ENCODE results near the gene HCFC1. TPM values are rescaled to one million over a fixed set of nuclear protein-coding genes. Genes with fewer than 3 reads are reported as not detected.

Gene HCFC1
- polyA plus RNA-seq, 2 of the 4 experiments (the other 2 are of a cell fraction), result 4.4 to 33.3 TPM

GRCh38 chrX:153897899-153898298 is 73.7 kb downstream of the HCFC1 start:
- DNase-seq (ENCODE audit: low read depth in 1 of 2, low spot score in 1 of 2) (no peak), ATAC-seq (no peak), FAIRE-seq (no peak)
- H3K4me2 ChIP-seq, result no peak overlapping the region
- POLR2A ChIA-PET, result no interaction called here
- CTCF ChIA-PET, result interaction anchor here (0.6 to 1.0 kb wide), 2 partner anchors 10 to 134 kb away, joined by 3 to 5 read pairs; no protein-coding TSS in a partner anchor
- H3K9me3 ChIP-seq, result no peaks in the 10 kb centered on the region
- H3K4me1 ChIP-seq, result peaks cover 26% of the 10 kb centered on the region
- no peak overlapping the region for H3K27ac ChIP-seq
- TF ChIP-seq PHF8 (IDR thresholded peaks at IDR 0.05; ENCODE audit: borderline replicate concordance, low read depth) (no peak), MAZ (IDR thresholded peaks at IDR 0.05; ENCODE audit: borderline replicate concordance, low read depth, low read length) (no peak), POLR2A (IDR thresholded peaks at IDR 0.05; ENCODE audit: low read length) (no peak), RFX5 (IDR thresholded peaks at IDR 0.05) (no peak), CBX8 (IDR thresholded peaks at IDR 0.05) (no peak), NR3C1 (IDR thresholded peaks at IDR 0.05) (no peak), JUNB (IDR thresholded peaks at IDR 0.05) (no peak), HMGXB4 (CRISPR knock-in tag; IDR thresholded peaks at IDR 0.05; ENCODE audit: borderline replicate concordance) (no peak), SREBF2 (IDR thresholded peaks at IDR 0.05) (no peak), EHF (CRISPR knock-in tag; IDR thresholded peaks at IDR 0.05) (no peak)
- TF ChIP-seq, protein P1, sequence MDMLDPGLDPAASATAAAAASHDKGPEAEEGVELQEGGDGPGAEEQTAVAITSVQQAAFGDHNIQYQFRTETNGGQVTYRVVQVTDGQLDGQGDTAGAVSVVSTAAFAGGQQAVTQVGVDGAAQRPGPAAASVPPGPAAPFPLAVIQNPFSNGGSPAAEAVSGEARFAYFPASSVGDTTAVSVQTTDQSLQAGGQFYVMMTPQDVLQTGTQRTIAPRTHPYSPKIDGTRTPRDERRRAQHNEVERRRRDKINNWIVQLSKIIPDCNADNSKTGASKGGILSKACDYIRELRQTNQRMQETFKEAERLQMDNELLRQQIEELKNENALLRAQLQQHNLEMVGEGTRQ (IDR thresholded peaks at IDR 0.05), result no peak
- TF ChIP-seq, protein P2, sequence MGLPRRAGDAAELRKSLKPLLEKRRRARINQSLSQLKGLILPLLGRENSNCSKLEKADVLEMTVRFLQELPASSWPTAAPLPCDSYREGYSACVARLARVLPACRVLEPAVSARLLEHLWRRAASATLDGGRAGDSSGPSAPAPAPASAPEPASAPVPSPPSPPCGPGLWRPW (IDR thresholded peaks at IDR 0.05), result no peak
- no peak overlapping the region for H3K4me3 ChIP-seq

Small RNA genes within 50 kb of the gene (small RNA-seq; reads per million reads assigned to genes)
- gene MIR3202-1, result 0 reads per million in 6 experiments

Other genes with a start within 250 kb of the HCFC1 start
- gene BCAP31, start 247.4 kb downstream of the HCFC1 start, polyA plus RNA-seq (2011; rRNA removed), result 217 and 257 TPM in 2 replicates
- gene BCAP31, start 247.4 kb downstream of the HCFC1 start, polyA plus RNA-seq (2017; fragmentation: RNase III; extraction: RNeasy Plus Mini Kit Qiagen cat#74134 plus additional on column Dnase treatment), result 335 to 351 TPM (median 349 TPM) in 3 replicates
- gene ABCD1, start 247.0 kb downstream of the HCFC1 start, polyA plus RNA-seq (2011; rRNA removed), result 1.7 and 1.8 TPM in 2 replicates
- 3.3 to 5.1 TPM (median 3.8 TPM) in 3 replicates for gene ABCD1, start 247.0 kb downstream of the HCFC1 start, polyA plus RNA-seq (2017; fragmentation: RNase III; extraction: RNeasy Plus Mini Kit Qiagen cat#74134 plus additional on column Dnase treatment)
- 1.1 and 1.2 TPM in 2 replicates for gene PLXNB3, start 207.6 kb downstream of the HCFC1 start, polyA plus RNA-seq (2011; rRNA removed)
- gene PLXNB3, start 207.6 kb downstream of the HCFC1 start, polyA plus RNA-seq (2017; fragmentation: RNase III; extraction: RNeasy Plus Mini Kit Qiagen cat#74134 plus additional on column Dnase treatment), result 2.5 to 3.9 TPM (median 3.1 TPM) in 3 replicates
- gene SRPK3, start 190.8 kb downstream of the HCFC1 start, polyA plus RNA-seq (2011; rRNA removed), result not detected in 2 replicates
- 0.03 to 0.08 TPM (median 0.05 TPM) in 3 replicates for gene SRPK3, start 190.8 kb downstream of the HCFC1 start, polyA plus RNA-seq (2017; fragmentation: RNase III; extraction: RNeasy Plus Mini Kit Qiagen cat#74134 plus additional on column Dnase treatment)
- 45.6 and 50.7 TPM in 2 replicates for gene IDH3G, start 177.4 kb downstream of the HCFC1 start, polyA plus RNA-seq (2011; rRNA removed)
- gene IDH3G, start 177.4 kb downstream of the HCFC1 start, polyA plus RNA-seq (2017; fragmentation: RNase III; extraction: RNeasy Plus Mini Kit Qiagen cat#74134 plus additional on column Dnase treatment), result 58.5 to 60.3 TPM (median 59.9 TPM) in 3 replicates
- gene SSR4, start 177.2 kb downstream of the HCFC1 start, polyA plus RNA-seq (2011; rRNA removed), result 212 and 293 TPM in 2 replicates
- gene SSR4, start 177.2 kb downstream of the HCFC1 start, polyA plus RNA-seq (2017; fragmentation: RNase III; extraction: RNeasy Plus Mini Kit Qiagen cat#74134 plus additional on column Dnase treatment), result 347 to 354 TPM (median 352 TPM) in 3 replicates
- 1.2 and 1.3 TPM in 2 replicates for gene PDZD4, start 141.3 kb downstream of the HCFC1 start, polyA plus RNA-seq (2011; rRNA removed)
- gene PDZD4, start 141.3 kb downstream of the HCFC1 start, polyA plus RNA-seq (2017; fragmentation: RNase III; extraction: RNeasy Plus Mini Kit Qiagen cat#74134 plus additional on column Dnase treatment), result 2.3 to 3.0 TPM (median 2.4 TPM) in 3 replicates
- gene L1CAM, start 85.6 kb downstream of the HCFC1 start, polyA plus RNA-seq (2011; rRNA removed), result 1.9 and 3.1 TPM in 2 replicates
- 12.8 to 14.2 TPM (median 13.3 TPM) in 3 replicates for gene L1CAM, start 85.6 kb downstream of the HCFC1 start, polyA plus RNA-seq (2017; fragmentation: RNase III; extraction: RNeasy Plus Mini Kit Qiagen cat#74134 plus additional on column Dnase treatment)
- not detected in 2 replicates for gene AVPR2, start 67.1 kb downstream of the HCFC1 start, polyA plus RNA-seq (2011; rRNA removed)
- gene AVPR2, start 67.1 kb downstream of the HCFC1 start, polyA plus RNA-seq (2017; fragmentation: RNase III; extraction: RNeasy Plus Mini Kit Qiagen cat#74134 plus additional on column Dnase treatment), result 0.05 TPM in 1 of 3 replicates, not detected in the others
- gene ARHGAP4, start 45.6 kb downstream of the HCFC1 start, polyA plus RNA-seq (2011; rRNA removed), result 0.78 and 0.95 TPM in 2 replicates
- 0.98 to 2.3 TPM (median 1.1 TPM) in 3 replicates for gene ARHGAP4, start 45.6 kb downstream of the HCFC1 start, polyA plus RNA-seq (2017; fragmentation: RNase III; extraction: RNeasy Plus Mini Kit Qiagen cat#74134 plus additional on column Dnase treatment)
- 63.5 and 88.8 TPM in 2 replicates for gene NAA10, start 36.8 kb downstream of the HCFC1 start, polyA plus RNA-seq (2011; rRNA removed)
- 230 to 251 TPM (median 237 TPM) in 3 replicates for gene NAA10, start 36.8 kb downstream of the HCFC1 start, polyA plus RNA-seq (2017; fragmentation: RNase III; extraction: RNeasy Plus Mini Kit Qiagen cat#74134 plus additional on column Dnase treatment)
- gene RENBP, start 27.2 kb downstream of the HCFC1 start, polyA plus RNA-seq (2011; rRNA removed), result not detected in 2 replicates
- gene RENBP, start 27.2 kb downstream of the HCFC1 start, polyA plus RNA-seq (2017; fragmentation: RNase III; extraction: RNeasy Plus Mini Kit Qiagen cat#74134 plus additional on column Dnase treatment), result not detected in 3 replicates
- 10.6 and 13.2 TPM in 2 replicates for gene TMEM187, start 936 bp upstream of the HCFC1 start, polyA plus RNA-seq (2011; rRNA removed)
- 7.0 to 8.8 TPM (median 7.8 TPM) in 3 replicates for gene TMEM187, start 936 bp upstream of the HCFC1 start, polyA plus RNA-seq (2017; fragmentation: RNase III; extraction: RNeasy Plus Mini Kit Qiagen cat#74134 plus additional on column Dnase treatment)
- 73.1 and 73.6 TPM in 2 replicates for gene IRAK1, start 48.1 kb upstream of the HCFC1 start, polyA plus RNA-seq (2011; rRNA removed)
- 177 to 191 TPM (median 179 TPM) in 3 replicates for gene IRAK1, start 48.1 kb upstream of the HCFC1 start, polyA plus RNA-seq (2017; fragmentation: RNase III; extraction: RNeasy Plus Mini Kit Qiagen cat#74134 plus additional on column Dnase treatment)
- 16.6 and 17.7 TPM in 2 replicates for gene MECP2, start 125.9 kb upstream of the HCFC1 start, polyA plus RNA-seq (2011; rRNA removed)
- gene MECP2, start 125.9 kb upstream of the HCFC1 start, polyA plus RNA-seq (2017; fragmentation: RNase III; extraction: RNeasy Plus Mini Kit Qiagen cat#74134 plus additional on column Dnase treatment), result 16.5 to 19.2 TPM (median 17.9 TPM) in 3 replicates
- gene OPN1LW, start 172.4 kb upstream of the HCFC1 start, polyA plus RNA-seq (2011; rRNA removed), result not detected in 2 replicates
- not detected in 3 replicates for gene OPN1LW, start 172.4 kb upstream of the HCFC1 start, polyA plus RNA-seq (2017; fragmentation: RNase III; extraction: RNeasy Plus Mini Kit Qiagen cat#74134 plus additional on column Dnase treatment)
- gene OPN1MW, start 210.8 kb upstream of the HCFC1 start, polyA plus RNA-seq (2011; rRNA removed), result not detected in 2 replicates
- gene OPN1MW, start 210.8 kb upstream of the HCFC1 start, polyA plus RNA-seq (2017; fragmentation: RNase III; extraction: RNeasy Plus Mini Kit Qiagen cat#74134 plus additional on column Dnase treatment), result not detected in 3 replicates
- not detected in 2 replicates for gene OPN1MW2, start 247.9 kb upstream of the HCFC1 start, polyA plus RNA-seq (2011; rRNA removed)
- not detected in 3 replicates for gene OPN1MW2, start 247.9 kb upstream of the HCFC1 start, polyA plus RNA-seq (2017; fragmentation: RNase III; extraction: RNeasy Plus Mini Kit Qiagen cat#74134 plus additional on column Dnase treatment)

Measured in A549 (cell line).